Ecto neural progenitor cell (in vitro differentiated cells): ENCODE data around the gene ANKS1A.

Source experiments
- DNase-seq: peaks from one replicate; pipeline ENCODE4 v3.0.0-alpha.2; 2018; ENCODE audit warnings: low spot score

Gene ANKS1A

DNA sequence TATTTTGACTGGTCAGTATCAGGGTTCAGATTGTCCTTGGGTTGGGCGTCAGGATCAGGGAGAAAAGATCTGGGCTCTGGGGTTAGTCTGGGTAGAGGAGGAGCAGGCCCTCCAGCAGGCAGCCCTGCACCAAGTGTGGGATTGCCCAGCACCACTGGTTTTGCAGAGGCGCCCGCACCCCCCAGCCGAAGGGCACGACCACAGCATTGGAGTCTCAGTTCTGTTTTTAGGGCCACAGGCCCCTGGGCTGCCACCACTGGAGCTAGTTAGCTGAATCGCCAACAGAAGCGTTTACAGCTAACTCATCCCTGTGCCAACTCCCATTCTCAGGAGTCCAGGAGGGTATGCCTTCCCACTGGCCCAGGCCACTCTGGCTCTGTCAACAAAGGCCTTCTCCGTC is 167.9 kb downstream of the ANKS1A start:
- DNase-seq: no peak

DNA sequence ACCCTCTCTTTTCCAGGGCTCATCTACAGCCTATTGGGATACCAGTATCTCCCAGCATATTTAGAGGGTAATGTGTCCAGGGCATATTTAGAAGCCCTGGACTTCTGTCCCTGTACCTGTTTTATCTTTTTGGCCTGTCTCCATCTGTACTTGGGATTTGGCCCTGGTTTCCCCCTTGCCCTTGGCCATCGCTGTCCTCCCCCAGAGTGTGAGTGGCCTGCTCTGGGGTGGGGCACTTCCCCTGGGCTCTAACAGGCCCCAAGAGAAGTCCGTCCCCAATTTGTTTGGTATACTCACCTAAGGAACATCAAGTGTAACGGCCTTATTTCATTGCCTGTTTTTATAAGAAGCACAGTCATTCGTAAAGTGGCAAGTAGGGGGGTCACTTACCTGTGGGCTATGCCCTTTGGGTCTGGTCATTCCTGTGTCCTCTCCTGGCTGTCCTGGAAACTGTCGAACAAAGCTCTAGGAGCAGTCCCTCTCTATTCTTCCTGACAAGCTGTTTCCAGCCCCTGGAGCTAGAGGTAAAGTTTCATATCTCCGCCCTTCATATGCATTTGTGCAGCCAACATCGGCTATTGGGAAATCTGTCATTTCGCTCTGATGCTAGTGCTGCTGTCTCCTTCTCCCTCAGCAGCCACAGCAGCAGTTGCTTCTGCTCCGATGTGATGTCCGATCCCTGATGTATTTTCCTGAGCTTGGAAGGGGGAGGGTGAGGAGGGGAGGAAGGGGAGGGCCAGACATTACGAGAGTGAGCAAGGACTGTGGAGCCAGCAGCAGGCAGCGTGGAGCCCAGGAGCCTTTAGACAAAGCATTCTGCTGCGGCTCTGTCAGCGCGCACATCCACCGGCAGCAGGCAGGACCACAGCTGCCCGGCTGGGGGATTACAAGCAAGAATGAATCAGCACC is 168.6 kb downstream of the ANKS1A start:
- peak; percentile 70 for DNase-seq

DNA sequence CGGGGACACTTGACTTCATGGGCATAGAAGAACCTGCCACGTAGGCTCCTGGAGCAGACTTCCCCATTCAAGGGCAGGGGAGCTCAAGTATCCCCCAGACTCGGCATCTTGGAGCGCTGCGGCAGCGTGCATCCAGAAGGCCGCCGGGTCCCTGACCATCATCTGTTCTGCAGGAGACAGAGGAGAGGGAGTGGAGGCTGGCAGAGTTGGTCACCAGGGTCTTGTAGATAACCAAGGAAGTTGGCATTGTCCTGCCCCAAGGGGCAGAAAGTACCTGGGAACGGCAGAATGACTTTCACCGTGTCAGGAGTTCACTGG is 169.3 kb downstream of the ANKS1A start:
- DNase-seq: no peak

DNA sequence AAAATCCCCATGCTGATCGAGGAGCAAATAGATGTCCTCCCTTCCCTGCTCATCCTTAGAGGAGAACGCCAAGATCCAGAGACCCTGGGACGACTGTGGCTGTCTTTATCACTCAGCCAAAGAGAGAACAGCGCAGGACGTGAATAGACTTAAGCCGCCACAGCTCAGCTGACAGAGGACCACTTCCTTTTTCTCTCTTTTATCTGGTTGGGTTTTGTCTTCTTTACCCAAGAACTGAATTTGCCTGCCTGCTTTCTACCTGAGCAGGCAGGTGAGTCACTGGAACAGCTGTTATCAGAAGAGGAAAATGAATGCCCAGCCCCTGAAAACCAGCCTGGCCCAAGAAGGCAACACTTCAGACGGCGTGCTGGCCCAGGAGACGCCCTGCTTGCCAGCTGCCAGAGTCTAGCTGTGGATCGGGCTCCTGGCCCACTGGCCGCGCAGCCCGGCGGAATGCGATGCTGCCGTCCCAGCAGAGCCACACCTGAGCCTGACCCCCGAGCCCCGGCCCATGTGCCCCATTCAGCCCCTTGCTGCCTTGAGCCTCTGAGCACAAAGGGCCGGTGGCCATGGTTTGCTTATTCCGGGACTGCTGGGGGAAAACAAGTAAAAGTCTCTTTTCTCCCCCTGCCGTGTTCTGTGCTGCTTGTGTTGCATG is 169.9 kb downstream of the ANKS1A start:
- DNase-seq: no peak

DNA sequence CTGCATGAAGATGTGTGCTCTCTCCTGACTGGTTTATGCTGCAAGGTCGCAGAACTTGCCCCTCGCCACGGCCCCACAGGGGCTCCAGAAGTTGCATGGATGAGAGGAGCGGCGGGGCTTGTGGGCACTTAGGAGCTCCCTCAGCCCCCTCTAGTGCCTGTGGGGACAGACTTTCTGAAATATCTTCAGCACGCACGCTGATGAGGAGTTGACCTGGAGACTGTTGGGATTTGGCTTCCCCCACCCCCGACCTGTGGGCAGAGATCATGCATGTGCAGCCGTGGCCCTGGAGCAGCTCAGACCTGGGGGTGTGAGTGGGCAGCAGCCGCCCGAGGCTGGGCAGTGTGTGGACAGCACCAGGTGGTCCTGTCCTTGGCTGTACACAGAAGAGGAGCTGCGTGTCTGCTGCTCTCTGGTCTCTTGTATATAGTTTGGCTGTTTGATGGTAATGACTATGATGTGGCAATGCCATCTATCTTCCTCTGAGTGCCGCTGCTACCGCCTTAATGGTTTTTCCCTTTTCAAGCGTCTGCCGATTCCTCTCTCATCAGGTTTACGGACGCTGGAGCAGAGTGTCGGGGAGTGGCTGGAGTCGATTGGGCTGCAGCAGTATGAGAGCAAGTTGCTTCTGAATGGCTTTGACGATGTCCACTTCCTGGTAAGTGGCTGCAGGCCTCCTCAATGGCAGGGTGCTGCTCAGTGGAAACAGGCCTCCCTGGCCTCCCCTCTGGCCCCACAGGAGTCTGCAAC is 170.7 kb downstream of the ANKS1A start:
- no peak for DNase-seq

DNA sequence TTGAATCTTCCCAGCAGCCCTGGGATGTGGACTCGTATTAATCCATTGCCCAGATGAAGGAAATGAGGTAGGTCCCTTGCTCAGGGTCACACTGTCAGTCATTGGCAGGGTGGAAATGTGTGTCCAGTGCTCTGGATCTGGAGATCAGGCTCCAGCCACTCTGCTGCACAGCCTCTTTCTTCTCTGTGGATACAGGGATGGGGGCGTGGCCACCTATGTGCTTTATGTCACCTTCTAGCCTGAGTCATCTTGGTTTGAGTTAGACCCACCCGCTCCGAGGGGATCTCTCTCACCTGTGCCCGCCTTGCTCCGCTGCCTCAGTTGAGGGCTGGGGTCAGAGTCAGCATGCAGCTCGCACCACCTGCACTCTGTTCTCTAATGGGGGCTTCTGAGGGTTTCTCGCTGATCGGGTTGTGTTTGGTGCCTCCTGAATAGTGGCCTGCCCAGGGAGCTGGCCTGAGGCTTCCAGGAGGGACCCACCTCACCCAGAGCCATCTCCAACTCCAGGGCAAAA is 172.1 kb downstream of the ANKS1A start:
- no peak for DNase-seq

DNA sequence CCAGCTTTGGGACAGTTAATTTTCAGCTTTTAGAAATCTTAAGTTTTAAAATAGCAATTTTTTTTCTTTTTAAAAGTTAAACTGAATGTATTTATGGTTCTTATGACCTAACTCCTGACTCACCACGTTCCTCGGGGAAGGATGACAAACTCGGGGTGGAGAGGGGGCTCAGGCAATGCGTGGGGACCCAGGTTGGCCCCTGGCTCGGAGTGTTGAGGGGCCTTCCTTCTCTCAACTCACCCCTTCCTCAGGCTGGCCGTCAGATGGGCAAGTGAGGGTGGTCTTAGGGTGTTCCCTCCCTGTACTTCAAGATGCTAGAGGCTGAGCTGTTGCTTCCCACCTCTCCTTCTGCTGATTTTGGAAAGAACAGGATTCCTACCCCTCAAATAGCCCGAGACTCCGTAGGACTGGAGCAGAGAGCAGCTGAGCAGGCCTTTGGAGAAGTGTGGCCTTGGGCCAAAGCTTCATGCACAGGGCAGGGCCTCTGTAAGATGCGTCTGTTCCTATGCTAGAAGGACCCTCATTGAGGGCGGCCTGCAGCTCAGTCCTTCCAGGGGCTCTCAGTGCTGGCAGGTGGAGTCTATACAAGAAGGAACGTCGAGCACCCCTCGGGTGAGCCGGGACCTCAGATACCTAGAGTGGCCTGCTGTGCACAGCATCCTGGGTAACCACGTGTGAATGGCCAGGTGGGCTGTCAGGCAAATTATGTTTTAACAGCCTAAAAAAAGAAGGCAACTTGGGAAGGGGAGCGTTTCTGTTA is 172.8 kb downstream of the ANKS1A start:
- DNase-seq: no peak

DNA sequence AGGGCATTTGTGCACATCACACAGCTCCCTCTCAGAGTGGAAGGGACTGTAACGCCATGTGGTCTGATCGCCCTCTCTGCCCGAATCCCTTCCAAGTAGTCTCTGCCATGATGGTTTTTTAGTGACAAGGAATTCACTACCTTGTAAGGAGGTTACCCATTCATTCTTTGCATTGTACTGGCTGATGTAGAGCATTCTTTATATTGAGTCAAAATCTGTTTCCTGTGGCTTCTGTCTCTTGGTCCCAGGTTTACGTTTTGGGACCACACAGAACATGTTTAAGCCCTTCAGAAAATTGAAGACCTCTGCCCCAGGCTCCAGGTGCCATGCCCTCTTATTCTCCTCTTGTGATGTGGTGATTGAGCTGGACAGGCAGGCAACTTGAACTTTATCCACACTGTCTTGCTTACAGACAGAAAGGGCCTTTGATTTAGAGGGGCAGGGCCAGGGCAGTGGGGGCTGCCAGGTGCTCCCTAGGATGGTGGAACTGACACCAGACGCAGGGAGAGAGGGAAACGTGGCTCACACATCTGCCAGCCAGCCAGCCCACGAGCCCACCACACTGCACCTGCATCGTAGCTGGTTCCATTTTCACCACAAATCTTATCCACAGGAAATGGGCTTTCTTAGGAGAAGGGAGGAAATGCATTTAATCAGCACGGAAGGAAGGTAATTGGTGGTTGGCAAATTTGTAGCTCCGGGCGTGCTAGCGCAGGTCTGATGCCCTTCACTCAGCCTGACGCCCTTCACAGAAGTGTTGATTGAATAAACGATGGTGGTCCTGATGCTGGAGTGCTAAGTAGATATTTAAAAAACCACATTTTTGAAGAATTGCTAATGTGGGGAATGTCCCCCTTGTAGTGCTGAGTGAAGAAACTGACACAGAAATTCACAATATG is 173.9 kb downstream of the ANKS1A start:
- no peak for DNase-seq

DNA sequence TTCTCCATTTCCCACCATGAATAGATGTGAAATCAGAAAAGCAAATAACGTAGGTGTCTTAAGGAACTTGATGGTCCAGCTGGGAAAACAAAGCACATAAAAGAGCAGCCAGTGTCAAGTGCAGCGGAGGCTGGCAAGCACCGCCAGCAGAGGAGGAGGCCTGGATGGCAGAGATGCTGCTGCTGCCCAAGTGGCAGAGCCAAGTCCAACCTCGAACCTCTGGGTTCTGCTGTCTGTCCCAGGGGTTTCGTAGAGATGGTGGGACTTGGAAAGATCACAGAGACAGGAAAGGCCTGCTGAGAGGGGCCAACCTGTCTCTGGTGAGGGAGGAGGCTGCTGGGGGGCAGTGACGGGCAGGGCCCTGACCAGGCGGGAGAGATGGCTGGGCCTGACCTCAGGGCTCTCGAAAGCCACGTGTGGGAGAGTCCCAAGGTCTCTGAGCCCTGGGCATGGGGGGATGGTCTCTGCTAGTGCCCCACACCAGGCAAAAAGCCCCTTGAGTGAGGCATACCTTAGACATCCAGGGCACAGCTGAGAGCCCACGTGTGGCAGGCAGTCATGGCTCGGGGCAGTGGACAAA is 174.7 kb downstream of the ANKS1A start:
- no peak for DNase-seq

DNA sequence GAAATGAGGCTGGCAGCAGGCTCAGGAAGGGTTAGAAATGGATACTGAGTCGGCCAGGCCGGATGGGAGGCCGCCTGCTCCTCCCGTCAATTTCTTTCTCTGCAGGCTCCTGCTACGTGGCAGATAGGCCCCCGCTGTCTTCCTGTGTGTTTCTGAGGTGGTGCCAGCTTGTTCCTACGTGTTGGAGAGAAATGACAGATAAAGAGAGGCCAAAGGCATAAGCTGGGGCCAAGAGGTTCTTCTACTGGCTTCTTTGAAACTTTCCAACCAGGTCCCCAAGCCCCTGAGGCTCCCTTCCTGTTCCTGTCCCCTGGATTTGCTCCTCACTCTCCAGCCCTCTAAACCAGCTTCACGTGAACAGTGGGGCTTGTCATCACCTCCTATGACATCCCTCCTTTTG is 175.2 kb downstream of the ANKS1A start:
- DNase-seq: no peak

DNA sequence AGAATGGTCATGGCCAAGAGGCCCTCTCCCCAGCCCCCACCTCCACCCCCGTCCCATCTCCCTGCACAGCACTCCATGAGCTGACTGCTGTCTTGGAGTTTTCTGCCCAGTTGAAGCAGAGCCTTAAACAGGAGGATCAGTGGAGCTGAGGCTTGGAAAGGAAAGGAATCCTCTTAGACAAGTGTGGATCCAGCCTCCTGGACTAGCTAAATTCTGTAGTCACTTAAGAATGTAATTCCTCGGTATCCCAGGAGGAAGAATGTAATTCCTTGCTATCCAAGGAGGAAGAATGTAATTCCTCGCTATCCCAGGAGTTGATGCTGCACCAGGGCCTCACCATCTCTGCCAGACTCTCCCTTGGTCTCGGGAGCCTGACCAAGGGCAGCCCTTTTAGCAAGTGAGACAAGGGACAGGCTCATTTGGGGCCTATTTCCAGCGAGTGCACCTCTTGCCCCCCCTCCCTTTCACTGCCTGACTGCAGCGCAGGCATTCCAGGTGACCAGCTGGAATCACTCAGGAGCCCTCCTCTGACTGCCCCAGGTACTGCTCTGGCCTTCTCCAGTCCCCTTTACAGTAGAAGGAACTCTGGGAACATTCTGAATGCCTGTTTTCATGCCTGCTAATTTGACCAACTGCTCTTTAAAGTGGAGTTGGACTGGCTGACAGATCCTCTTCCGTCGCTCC is 175.8 kb downstream of the ANKS1A start:
- no peak for DNase-seq

DNA sequence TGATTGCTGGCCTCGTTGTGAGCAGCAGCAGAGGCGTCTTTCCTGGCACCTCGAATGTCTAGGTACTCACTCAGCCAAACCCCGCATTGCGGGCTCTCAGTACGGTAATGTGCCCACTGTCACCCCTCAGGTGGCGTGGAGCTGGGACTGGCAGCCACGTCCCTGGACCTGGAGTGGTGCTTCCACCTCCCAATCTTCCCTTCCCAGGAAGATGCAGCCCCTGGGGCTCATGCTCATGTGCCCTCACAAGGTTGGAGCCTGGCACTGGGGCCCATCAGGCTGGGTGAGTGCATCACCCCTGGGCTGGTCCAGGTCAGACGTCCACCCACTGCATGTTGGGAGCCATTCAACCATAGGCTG is 176.4 kb downstream of the ANKS1A start:
- no peak for DNase-seq

DNA sequence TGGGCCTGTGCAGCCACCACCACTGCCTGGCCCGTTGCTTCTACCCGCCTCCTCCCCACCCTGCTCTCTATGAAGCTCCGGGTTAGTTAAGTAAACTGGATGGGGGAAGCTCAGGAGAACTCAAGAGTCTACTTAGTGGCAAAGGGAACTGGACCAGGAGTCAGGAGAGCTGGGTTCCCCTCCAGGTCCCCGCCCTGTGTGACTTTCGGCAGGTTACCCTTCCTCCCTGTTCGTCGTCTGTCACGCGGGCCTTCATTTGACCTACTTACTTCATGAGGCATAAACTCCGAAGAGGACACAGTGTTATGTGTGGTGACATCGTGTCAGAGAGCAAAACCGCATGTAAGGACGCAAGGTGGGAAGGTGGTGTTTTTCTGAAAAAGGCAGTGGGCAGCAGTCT is 176.8 kb downstream of the ANKS1A start:
- no peak for DNase-seq

DNA sequence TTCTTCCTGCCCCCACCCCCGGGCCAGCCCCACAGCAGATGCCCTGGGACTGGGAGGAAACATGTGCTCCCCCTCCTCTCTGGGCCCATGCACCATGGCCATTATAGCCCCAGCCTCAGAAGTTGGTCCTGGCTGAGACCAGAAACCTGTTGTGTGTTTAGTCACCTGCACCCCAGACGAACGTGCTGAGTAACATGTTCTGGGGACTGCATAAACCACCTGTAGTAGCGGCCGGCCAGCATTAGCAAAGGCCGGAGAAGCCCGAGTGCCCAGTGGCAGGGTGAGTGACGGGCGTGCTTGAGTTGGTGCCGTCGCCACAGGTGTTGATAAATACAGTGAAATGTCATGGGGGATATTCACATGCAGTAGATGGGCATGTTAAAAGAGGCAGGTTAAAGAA is 178.2 kb downstream of the ANKS1A start:
- no peak for DNase-seq

DNA sequence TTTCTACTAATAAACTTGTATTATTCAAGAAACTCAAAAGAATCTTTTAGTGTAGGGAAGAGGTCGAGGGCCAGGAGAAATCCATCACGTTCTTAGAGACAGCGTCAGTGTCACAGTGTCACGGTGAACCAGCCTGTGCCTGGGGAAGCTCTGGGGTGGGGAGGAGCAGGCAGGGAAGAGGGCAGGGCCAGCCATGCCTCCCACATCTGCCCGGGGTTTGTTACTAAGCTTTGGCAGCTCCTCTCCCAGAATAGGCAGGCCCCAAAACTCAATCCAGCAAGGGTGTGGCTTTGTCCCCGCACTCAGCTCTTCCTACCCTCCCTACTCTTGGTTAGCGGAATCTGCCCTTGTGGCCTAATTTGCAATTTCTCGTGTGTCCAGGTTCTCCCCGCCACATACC is 179.2 kb downstream of the ANKS1A start:
- no peak for DNase-seq

DNA sequence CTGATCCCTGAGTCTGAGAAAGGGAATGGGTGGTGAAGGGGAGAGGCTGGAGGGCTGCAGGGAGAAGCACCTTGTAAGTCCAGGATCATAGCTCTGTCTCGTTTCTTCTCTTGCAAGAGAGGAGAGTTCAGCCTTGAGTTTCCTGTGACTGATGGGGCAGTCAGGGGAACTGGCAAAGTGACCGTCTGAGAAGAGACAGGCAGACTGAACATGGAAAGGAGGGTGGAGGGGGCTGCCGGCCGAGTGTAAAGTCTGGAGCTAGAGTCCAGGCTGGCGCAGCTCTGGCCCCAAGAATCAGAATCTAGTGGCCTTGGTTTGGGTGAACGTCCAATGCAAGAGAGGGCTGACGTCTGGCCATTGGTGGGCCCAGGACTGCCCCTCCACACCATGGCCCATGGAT is 179.6 kb downstream of the ANKS1A start:
- no peak for DNase-seq

DNA sequence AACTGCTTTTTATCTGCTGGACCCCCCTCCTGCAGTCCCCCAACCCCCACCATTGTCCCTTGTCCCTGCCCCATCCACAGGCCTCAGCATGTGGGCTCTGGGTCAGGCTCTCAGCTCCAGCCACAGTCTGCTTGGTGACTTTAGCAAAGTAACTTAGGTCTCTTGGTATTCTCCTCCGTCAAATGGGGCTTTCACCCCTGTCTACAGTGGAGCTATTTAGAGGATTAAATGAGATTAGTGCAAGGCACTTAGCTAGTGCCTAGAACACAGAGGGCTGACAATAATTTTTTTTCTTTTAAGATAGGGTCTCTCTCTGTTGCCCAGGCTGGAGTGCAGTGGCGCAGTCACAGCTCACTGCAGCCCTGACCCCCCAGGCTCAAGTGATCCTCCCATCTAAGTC is 180.2 kb downstream of the ANKS1A start:
- no peak for DNase-seq

DNA sequence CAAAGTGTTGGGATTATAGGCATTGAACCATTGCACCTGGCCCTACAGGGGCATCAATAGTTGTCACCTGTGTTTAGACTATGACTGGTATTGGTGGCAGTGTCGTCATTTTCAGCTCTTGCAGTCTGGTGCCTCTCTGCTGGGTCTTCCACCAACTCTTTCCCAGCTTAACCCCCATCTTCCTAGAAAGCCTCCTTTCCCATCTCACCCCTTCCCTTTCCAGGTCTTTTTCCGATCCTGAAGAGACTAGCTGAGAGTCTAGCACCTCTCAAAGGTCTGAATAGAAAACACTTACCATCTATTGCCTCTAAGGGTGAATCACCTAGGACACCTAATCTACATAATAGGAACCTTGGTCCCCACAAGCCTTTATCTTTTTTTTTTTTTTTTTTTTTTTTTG is 181.1 kb downstream of the ANKS1A start:
- DNase-seq: no peak

DNA sequence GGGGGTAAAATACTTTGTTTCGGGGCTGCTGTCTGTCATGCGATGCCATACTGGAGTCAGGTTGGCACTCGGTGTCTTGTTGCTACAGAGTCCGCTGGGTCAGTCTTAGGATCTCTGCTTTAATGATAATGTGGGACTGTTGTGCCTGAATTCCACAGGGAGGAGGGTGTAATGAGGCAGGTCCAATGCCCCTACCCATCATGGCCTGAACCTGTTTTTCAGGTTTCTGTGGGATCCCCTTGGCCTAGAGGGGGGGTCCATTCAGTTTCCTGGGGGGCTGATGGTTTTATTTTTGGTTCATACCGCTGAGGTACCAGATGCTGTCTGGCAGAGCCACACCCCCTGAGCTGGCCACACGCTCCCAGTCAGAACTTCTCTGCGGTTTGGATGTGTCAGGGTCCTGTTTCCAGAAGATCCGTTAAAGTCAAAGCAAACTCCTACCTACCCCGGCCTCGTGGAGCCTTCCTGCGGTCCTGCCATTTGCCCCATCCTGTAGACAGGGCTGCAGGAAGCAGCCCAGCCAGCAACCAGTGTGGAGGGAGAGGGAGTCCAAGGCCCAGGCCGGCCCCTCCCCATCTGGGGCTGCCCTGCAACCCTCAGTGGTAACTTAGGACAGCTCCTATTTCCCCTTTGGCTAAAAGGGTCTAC is 182.4 kb downstream of the ANKS1A start:
- no peak for DNase-seq
